HG03039 (cell line): ENCODE data around the gene TIMM29.

ENCODE experiments used
- ATAC-seq: cut with Tn5 transposase; IDR thresholded peaks from one replicate; pipeline ENCODE4 v1.9.1; 2021; ENCODE audit warnings: mild to moderate bottlenecking, moderate library complexity; ENCODE audit not compliant: unreplicated experiment

TIMM29 gene

GRCh38 chr19:10911579-10912363 is 16.8 kb upstream of the TIMM29 start:
- no peak for ATAC-seq

- no peak for ATAC-seq
Observed at GRCh38 chr19:10912619-10913018, 16.0 kb upstream of the TIMM29 start.

- ATAC-seq = no peak
Observed at GRCh38 chr19:10913716-10914340, 14.8 kb upstream of the TIMM29 start.

- no peak for ATAC-seq
Observed at GRCh38 chr19:10915130-10916091, 13.2 kb upstream of the TIMM29 start.

- ATAC-seq = no peak
Observed at GRCh38 chr19:10916602-10917001, 12.0 kb upstream of the TIMM29 start.

- no peak for ATAC-seq
Observed at GRCh38 chr19:10918359-10918758, 10.3 kb upstream of the TIMM29 start.

GRCh38 chr19:10919352-10920287 is 9.0 kb upstream of the TIMM29 start:
- ATAC-seq = no peak

GRCh38 chr19:10920288-10920655 is 8.3 kb upstream of the TIMM29 start:
- ATAC-seq = no peak

- no peak for ATAC-seq
Observed at GRCh38 chr19:10920781-10921180, 7.8 kb upstream of the TIMM29 start.

GRCh38 chr19:10921199-10921909 is 7.3 kb upstream of the TIMM29 start:
- ATAC-seq = no peak

GRCh38 chr19:10921910-10922637 is 6.5 kb upstream of the TIMM29 start:
- no peak for ATAC-seq

- no peak for ATAC-seq
Observed at GRCh38 chr19:10922638-10923014, 6.0 kb upstream of the TIMM29 start.

- ATAC-seq = no peak
Observed at GRCh38 chr19:10923260-10924112, 5.1 kb upstream of the TIMM29 start.

- ATAC-seq = no peak
Observed at GRCh38 chr19:10924597-10924996, 4.0 kb upstream of the TIMM29 start.

- peak; percentile 2 for ATAC-seq
Observed at GRCh38 chr19:10927730-10928562, 665 bp upstream of the TIMM29 start.

- ATAC-seq = no peak
Observed at GRCh38 chr19:10929402-10929794, 787 bp downstream of the TIMM29 start.

- no peak for ATAC-seq
Observed at GRCh38 chr19:10935371-10936059, 6.9 kb downstream of the TIMM29 start.
